HG02852 (cell line): ENCODE data around the gene BABAM2.

Source experiments
- ATAC-seq: cut with Tn5 transposase; IDR thresholded peaks from one replicate; pipeline ENCODE4 v1.9.1; 2021; ENCODE audit warnings: mild to moderate bottlenecking, moderate library complexity; ENCODE audit not compliant: unreplicated experiment

The BABAM2 gene

GRCh38 chr2:28055325-28055970 lies 164.9 kb downstream of the BABAM2 start:
- no peak for ATAC-seq

GRCh38 chr2:28058791-28059190 lies 168.3 kb downstream of the BABAM2 start:
- no peak for ATAC-seq

GRCh38 chr2:28062867-28063266 lies 172.3 kb downstream of the BABAM2 start:
- ATAC-seq, result no peak

GRCh38 chr2:28063492-28063962 lies 173.0 kb downstream of the BABAM2 start:
- no peak for ATAC-seq

GRCh38 chr2:28067602-28068001 lies 177.1 kb downstream of the BABAM2 start:
- no peak for ATAC-seq

- no peak for ATAC-seq
Measured at GRCh38 chr2:28068088-28068487, 177.6 kb downstream of the BABAM2 start.

- ATAC-seq, result no peak
Measured at GRCh38 chr2:28068527-28068926, 178.0 kb downstream of the BABAM2 start.

- ATAC-seq, result no peak
Measured at GRCh38 chr2:28071221-28071620, 180.7 kb downstream of the BABAM2 start.

- ATAC-seq, result no peak
Measured at GRCh38 chr2:28074137-28074536, 183.6 kb downstream of the BABAM2 start.

- ATAC-seq, result no peak
Measured at GRCh38 chr2:28080911-28081310, 190.4 kb downstream of the BABAM2 start.

- ATAC-seq, result no peak
Measured at GRCh38 chr2:28082131-28082530, 191.6 kb downstream of the BABAM2 start.

- no peak for ATAC-seq
Measured at GRCh38 chr2:28083476-28083875, 192.9 kb downstream of the BABAM2 start.

GRCh38 chr2:28084564-28084963 lies 194.0 kb downstream of the BABAM2 start:
- ATAC-seq, result no peak

- no peak for ATAC-seq
Measured at GRCh38 chr2:28085201-28085600, 194.7 kb downstream of the BABAM2 start.

GRCh38 chr2:28086611-28087010 lies 196.1 kb downstream of the BABAM2 start:
- ATAC-seq, result no peak

GRCh38 chr2:28088970-28089369 lies 198.4 kb downstream of the BABAM2 start:
- ATAC-seq, result no peak

GRCh38 chr2:28089486-28089885 lies 199.0 kb downstream of the BABAM2 start:
- ATAC-seq, result no peak

GRCh38 chr2:28093308-28093707 lies 202.8 kb downstream of the BABAM2 start:
- no peak for ATAC-seq

GRCh38 chr2:28093768-28094167 lies 203.2 kb downstream of the BABAM2 start:
- ATAC-seq, result no peak

- no peak for ATAC-seq
Measured at GRCh38 chr2:28094739-28095138, 204.2 kb downstream of the BABAM2 start.

- ATAC-seq, result no peak
Measured at GRCh38 chr2:28095622-28096021, 205.1 kb downstream of the BABAM2 start.

- ATAC-seq, result no peak
Measured at GRCh38 chr2:28096421-28096820, 205.9 kb downstream of the BABAM2 start.
